C4-2B (cell line): ENCODE data around the gene NDP.

Experiments
- ZFX ChIP-seq: fragments of 450-650 bp; IDR thresholded peaks from 2 replicates; pipeline ENCODE4 v1.6.1; 2017
- TF ChIP-seq, protein P1 (sequence below): fragments of 450-650 bp; conservative IDR thresholded peaks from 2 replicates; pipeline ENCODE4 v1.5.1; 2017; ENCODE audit warnings: mild to moderate bottlenecking

DNA sequence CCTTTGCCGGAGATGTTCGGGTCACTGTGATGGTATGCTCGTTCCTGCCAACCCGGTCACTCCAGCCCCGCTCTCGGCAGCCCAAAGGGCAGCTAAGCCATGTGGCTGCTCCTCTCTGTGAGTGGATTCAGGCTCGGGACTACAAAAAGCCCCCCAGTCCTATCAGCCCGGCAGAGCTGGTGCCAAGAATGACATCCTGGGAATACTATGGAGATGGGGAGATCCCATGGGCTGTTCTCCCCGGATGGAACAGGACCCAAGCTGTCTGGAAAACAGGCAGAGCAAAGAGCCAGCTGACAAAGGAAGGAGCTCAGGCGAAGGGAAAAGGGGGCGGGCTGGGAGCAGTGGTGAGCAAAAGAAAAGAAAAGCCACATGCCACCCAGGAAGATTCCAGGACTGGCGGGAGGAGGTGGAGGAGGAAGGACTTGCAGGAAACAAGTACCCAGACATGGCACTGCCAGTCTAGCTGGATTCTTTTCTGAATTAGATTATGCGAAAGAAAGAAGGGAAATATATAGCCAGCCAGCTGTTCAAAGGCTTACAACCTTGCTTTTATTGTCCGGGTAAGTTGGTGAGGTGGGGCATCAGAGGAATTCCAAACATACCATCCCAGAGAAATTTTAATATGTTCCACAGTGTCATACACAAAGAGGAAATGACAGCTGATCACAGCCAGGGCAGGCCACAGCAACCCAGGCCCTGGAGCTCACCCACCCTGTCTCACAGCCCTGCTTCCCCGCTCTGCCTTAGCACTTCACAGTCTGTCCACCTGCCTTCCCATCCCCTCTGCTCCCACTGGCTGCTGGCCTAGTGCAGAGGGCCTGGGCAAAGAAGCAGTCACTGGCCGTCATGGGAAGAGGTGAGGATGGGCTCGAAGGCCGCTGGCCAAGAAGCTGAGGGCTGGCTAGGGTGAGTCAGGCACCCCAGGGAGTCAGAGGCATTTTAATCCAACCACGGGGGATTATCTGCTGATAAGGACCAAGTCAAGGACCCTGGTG, 3.4 kb downstream of the NDP start:
- TF ChIP-seq, protein P1, sequence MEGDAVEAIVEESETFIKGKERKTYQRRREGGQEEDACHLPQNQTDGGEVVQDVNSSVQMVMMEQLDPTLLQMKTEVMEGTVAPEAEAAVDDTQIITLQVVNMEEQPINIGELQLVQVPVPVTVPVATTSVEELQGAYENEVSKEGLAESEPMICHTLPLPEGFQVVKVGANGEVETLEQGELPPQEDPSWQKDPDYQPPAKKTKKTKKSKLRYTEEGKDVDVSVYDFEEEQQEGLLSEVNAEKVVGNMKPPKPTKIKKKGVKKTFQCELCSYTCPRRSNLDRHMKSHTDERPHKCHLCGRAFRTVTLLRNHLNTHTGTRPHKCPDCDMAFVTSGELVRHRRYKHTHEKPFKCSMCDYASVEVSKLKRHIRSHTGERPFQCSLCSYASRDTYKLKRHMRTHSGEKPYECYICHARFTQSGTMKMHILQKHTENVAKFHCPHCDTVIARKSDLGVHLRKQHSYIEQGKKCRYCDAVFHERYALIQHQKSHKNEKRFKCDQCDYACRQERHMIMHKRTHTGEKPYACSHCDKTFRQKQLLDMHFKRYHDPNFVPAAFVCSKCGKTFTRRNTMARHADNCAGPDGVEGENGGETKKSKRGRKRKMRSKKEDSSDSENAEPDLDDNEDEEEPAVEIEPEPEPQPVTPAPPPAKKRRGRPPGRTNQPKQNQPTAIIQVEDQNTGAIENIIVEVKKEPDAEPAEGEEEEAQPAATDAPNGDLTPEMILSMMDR: no peak
- no peak for TF ChIP-seq ZFX
